M059J (cell line): Measurements from ENCODE around the gene ACAP3. TPM values are rescaled to one million over a fixed set of nuclear protein-coding genes. Genes with fewer than 3 reads are reported as not detected.

Source experiments
- DNase-seq: peaks from one replicate; pipeline ENCODE4 v3.0.0-alpha.2; 2012; ENCODE audit warnings: low read depth
- total RNA-seq: library from RNA; depleted of rRNA; stranded (reverse); fragments of >200 nt; shearing (Covaris generic); gene quantifications from 2 replicates; pipeline ENCODE4 v1.2.3, GENCODE V29; 2014

The ACAP3 gene
- total RNA-seq, 1 experiment from 2014 or later, result 13.9 TPM

- peak; percentile 18 for DNase-seq
These were observed 4.7 kb downstream of the ACAP3 start for GRCh38 chr1:1302951-1303509.

DNA sequence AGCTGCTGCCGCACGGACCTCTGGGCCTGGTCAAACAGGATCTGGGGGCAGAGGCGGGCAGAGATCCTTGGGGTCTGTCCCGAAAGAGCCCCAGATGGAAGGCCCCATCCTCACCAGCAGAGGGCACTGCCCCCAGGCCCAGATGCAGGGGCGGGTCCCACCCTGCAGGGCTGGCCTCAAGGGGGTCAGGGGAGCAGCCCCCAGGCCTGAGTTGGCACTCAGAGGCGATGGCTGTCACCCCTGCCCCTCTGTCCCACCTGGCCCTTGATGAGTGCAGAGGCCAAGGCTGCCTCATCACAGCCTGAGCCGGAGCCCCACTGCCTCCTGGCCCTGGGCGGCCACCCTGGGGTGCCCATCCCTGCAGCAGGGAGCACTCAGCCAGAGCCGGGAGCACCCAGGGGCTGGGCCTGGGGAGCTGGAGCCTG, 5.7 kb downstream of the ACAP3 start:
- DNase-seq, result no peak

GRCh38 chr1:1300352-1300739, 7.4 kb downstream of the ACAP3 start:
- no peak for DNase-seq

DNA sequence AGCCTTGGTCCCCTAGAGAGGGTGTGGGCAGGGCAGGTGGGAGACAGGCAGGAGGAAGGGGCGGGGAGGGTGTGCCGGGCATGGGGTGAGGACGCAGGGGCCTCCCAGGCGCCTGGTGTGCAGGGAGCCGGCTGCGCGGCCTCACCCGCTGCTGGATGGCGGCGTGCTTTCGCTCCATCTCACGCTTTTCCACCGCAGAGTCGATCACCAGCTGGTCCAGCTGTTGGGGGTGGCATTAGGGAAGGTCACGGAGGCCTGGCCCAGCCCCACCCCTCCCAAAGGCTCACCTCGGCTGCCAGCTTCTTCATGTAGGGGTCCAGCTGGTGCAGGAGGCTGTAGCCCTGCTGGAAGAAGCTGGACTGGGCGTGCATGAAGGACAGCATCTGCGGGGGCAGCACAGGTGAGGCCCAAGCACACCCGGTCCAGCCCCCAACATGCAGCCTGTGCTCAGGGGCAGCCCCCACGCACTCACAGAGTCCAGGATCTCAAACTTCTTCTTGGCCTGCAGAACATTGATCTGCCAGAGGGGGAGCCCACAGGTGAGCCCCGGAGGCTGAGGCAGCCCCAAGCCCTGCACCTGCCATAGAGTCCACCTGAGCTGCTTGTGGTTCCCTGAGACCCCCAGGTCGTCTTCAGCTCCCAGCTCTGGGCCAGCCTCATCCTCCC, 7.9 kb downstream of the ACAP3 start:
- no peak for DNase-seq

DNA sequence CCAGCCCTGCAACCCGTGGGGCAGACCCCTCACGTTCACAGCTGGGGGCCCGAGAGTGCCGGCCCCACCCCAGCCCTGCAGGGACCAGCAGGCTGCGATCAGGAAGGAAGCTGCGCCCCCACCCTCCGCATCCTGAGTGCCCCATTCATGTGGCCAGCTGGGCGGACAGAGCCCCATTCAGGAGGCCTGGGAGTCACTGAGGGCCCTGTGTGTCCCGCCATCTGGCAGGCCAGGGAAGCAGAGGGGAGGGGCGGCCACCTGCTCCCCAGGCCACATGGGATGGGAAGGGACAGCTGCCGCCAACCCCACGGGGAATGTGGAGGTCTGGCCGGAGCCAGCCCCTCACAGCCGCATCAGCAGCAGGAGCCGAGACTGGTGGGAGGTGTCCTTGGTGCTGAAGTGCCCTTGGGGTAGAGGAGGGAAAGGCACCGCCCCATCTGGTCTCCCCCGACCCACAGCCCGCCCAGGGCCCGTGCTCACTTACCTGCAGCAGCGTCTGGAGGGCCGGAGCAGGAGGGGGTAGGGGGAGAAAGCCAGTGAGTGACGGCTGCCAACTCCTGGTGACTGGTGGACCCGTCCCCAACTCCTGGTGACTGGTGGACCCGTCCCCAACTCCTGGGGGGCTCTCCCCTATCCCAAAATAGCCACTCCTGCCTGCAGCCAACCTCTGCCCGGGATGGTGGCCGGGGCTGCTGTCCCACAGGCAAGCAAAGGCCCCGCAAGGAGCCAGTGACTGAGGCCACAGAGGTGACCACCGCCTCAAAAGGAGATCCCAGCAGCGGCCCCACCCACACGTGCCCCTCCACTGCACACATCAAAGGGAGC, 8.7 kb downstream of the ACAP3 start:
- DNase-seq, result no peak

- no peak for DNase-seq
These were observed 9.8 kb downstream of the ACAP3 start for GRCh38 chr1:1297802-1298424.

- no peak for DNase-seq
These were observed 11.4 kb downstream of the ACAP3 start for GRCh38 chr1:1296070-1297061.

GRCh38 chr1:1295154-1295923, 12.4 kb downstream of the ACAP3 start:
- DNase-seq, result no peak

- DNase-seq, result no peak
These were observed 13.4 kb downstream of the ACAP3 start for GRCh38 chr1:1294250-1294890.

DNA sequence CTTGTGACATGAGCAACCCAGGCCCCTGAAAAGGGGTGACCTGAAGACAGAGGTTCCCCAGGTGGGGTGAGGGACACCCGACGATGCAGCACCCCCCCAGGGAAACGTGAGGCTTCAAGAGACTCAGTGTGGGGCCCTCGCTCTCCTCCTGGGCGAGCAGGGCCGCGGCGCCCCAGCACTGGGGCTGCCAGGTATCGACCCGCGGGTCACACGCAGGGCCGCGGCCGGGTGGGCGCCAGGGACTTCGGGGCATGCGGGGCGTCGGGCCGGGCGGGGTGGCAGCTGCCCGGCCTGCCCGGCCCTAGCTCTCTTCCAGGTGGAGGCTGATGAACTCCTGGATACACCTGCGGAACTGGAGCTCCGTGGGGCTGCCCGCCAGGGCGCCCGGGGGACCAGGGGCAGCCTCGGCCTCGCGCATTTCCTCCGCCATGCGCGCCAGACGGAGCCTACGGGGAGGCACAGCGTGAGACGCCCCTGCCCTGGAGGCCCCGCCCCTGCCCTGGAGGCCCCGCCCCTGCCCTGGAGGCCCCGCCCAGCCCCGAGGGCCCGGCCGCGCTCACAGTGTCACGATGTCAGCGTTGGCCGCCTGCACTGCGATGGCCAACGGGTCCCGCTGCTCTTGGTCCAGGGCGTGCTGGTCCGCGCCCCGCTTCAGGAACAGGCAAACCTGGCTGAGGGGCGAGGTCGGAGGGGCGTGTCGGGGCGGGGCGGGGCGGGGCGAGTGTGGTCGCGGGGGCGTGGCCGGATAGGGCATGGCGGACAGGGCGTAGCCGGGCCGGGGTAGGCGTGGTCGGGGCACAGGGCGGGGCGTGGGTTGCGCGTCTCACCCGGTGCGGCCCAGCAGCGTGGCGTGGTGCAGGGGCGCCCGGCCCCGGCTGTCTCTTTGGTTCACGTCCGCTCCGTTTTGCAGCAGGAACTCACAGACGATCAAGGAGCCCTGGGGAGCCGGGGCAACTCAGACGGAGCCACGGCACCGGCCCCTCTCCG, 14.2 kb downstream of the ACAP3 start:
- no peak for DNase-seq

- DNase-seq, result no peak
These were observed 14.9 kb downstream of the ACAP3 start for GRCh38 chr1:1292851-1293250.

- no peak for DNase-seq
These were observed 15.3 kb downstream of the ACAP3 start for GRCh38 chr1:1292442-1292779.

- peak; percentile 63 for DNase-seq
These were observed 15.9 kb downstream of the ACAP3 start for GRCh38 chr1:1291548-1292441.

DNA sequence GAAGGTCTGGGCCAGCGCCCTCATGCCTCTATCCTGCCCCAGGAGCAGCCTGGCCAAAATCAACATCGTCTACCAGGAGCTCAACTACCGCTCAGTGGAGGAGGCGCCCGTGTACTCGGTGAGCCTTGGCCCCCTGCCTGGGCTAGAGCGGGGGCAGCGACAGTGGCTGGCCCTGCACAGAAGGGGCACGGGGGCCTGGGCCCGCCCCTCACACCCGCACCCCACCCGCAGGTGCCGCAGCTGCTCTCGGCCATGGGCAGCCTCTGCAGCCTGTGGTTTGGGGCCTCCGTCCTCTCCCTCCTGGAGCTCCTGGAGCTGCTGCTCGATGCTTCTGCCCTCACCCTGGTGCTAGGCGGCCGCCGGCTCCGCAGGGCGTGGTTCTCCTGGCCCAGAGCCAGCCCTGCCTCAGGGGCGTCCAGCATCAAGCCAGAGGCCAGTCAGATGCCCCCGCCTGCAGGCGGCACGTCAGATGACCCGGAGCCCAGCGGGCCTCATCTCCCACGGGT, 16.7 kb downstream of the ACAP3 start:
- DNase-seq, result no peak

DNA sequence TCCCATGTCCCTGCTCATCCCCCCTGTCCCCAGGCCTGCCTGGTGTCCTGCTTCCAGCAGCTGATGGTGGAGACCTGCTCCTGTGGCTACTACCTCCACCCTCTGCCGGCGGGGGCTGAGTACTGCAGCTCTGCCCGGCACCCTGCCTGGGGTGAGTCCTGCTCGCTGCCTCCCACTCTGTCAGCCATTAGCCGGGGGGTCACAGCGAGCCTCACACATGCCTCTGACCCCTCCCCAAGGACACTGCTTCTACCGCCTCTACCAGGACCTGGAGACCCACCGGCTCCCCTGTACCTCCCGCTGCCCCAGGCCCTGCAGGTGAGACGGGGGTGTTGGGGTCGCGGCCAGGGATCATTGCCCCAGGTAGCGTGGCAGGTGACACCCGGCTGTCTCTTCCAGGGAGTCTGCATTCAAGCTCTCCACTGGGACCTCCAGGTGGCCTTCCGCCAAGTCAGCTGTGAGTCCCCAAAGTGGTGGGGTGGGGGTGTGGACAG, 17.4 kb downstream of the ACAP3 start:
- peak; percentile 36 for DNase-seq

DNA sequence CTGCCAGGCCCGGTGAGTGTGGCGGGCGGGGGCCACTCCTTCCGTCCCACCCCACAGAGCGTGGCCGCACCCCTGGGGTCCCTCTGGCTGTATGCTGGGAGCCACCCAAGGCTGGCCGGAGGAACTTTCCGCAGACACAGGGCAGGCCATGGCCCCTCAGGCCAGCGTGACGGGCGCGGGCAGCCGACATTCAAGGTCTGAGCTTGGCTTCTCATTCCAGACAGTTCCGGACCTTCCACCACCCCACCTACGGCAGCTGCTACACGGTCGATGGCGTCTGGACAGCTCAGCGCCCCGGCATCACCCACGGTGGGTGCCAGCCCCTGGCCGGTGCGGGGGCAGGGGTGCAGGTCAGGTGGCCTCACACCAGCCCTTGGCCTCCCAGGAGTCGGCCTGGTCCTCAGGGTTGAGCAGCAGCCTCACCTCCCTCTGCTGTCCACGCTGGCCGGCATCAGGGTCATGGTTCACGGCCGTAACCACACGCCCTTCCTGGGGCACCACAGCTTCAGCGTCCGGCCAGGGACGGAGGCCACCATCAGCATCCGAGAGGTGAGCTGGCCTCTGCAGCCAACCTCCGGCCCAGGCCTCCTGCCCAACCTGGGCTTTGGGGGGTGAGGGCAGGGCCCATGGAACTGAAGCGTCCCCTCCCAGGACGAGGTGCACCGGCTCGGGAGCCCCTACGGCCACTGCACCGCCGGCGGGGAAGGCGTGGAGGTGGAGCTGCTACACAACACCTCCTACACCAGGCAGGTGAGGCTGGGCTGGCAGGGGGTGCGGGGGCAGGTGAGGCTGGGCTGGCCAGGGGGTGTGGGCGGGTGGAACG, 20.2 kb downstream of the ACAP3 start:
- no peak for DNase-seq
